MCF 10A (cell line): ENCODE results near the gene PIGZ. TPM values are rescaled to one million over a fixed set of nuclear protein-coding genes. Genes with fewer than 3 reads are reported as not detected.

ENCODE experiments used
- BruUV-seq: library from RNA; stranded (reverse); fragments of 400-500 nt; replicated peaks from 2 replicates; lab custom pipeline; 2021; lab: Mats Ljungman, UMichigan
- CTCF ChIA-PET: fragments of 300-600 bp; sonication (Branson Sonifier 250); formaldehyde crosslinking; extraction: SDS; loops from one replicate; lab custom pipeline; 2021; ENCODE audit warnings: antibody characterized with exemption, inconsistent platforms; lab: Yijun Ruan, JAX
- POLR2A ChIA-PET: fragments of 300-600, 350-650 bp; sonication (Branson Sonifier 250); formaldehyde crosslinking; extraction: SDS; loops from one replicate; lab custom pipeline; 2020; ENCODE audit warnings: antibody characterized with exemption, inconsistent platforms; lab: Yijun Ruan, JAX
- DNase-seq: peaks from one replicate; pipeline ENCODE4 v3.0.0-alpha.2; 2018; ENCODE audit not compliant: unreplicated experiment
- H3K27ac Mint-ChIP-seq: one replicate; pipeline ENCODE4 v1.8.0; 2022; ENCODE audit warnings: mild to moderate bottlenecking, low read depth, mixed read lengths; ENCODE audit not compliant: unreplicated experiment
- H3K27me3 Mint-ChIP-seq: one replicate; pipeline ENCODE4 v1.8.0; 2022; ENCODE audit warnings: mixed read lengths; ENCODE audit not compliant: insufficient read depth, unreplicated experiment
- H3K36me3 Mint-ChIP-seq: one replicate; pipeline ENCODE4 v1.8.0; 2022; ENCODE audit warnings: mild to moderate bottlenecking, moderate library complexity, mixed read lengths; ENCODE audit not compliant: insufficient read depth, unreplicated experiment
- H3K4me1 Mint-ChIP-seq: one replicate; pipeline ENCODE4 v1.8.0; 2022; ENCODE audit warnings: mixed read lengths; ENCODE audit not compliant: insufficient read depth, unreplicated experiment
- H3K4me3 Mint-ChIP-seq: one replicate; pipeline ENCODE4 v1.8.0; 2022; ENCODE audit warnings: mild to moderate bottlenecking, moderate library complexity, mixed read lengths; ENCODE audit not compliant: unreplicated experiment
- H3K9me3 Mint-ChIP-seq: one replicate; pipeline ENCODE4 v1.8.0; 2022; ENCODE audit warnings: mixed read lengths; ENCODE audit not compliant: unreplicated experiment
- CTCF ChIP-seq: fragments of 200-600 bp; IDR thresholded peaks from one replicate; pipeline ENCODE4 v1.8.0; 2022; ENCODE audit warnings: antibody characterized with exemption, mild to moderate bottlenecking; ENCODE audit not compliant: unreplicated experiment
- intact Hi-C: fragments of 100-400 bp; cut with micrococcal nuclease; formaldehyde crosslinking; loops from 2 replicates; pipeline ENCODE4 v1.14.1; 2022
- total RNA-seq: library from RNA; stranded (reverse); gene quantifications from 2 replicates; pipeline ENCODE4 v1.2.3, GENCODE V29; 2022

PIGZ gene
- total RNA-seq, 1 experiment from 2014 or later = 5.2 TPM

- ChIA-PET CTCF (interaction anchor here (0.5 to 1.9 kb wide), 3 partner anchors 20 to 388 kb away, joined by 3 to 7 read pairs (median 3); no protein-coding TSS in a partner anchor), POLR2A (no interaction called here)
- no peak for DNase-seq
- TF ChIP-seq CTCF = no peak
- BruUV-seq = no TSS peak
- H3K27ac Mint-ChIP-seq = no peak overlapping the region
- intact Hi-C loops = no loop called here
- H3K4me1 Mint-ChIP-seq = no peaks in the 10 kb centered on the region
- H3K27me3 Mint-ChIP-seq = no peaks in the 10 kb centered on the region
- H3K4me3 Mint-ChIP-seq = no peak overlapping the region
- H3K36me3 Mint-ChIP-seq = no peaks in the 10 kb centered on the region
- no peaks in the 10 kb centered on the region for H3K9me3 Mint-ChIP-seq
Observed at GRCh38 chr3:197010556-197011351, 42.1 kb upstream of the PIGZ start.

GRCh38 chr3:197009532-197010019 is 40.9 kb upstream of the PIGZ start:
- Mint-ChIP-seq H3K36me3 (no peaks in the 10 kb centered on the region), H3K9me3 (no peaks in the 10 kb centered on the region), H3K27me3 (no peaks in the 10 kb centered on the region), H3K27ac (no peak overlapping the region), H3K4me1 (peaks cover under 1% of the 10 kb centered on the region), H3K4me3 (no peak overlapping the region)
- no peak for TF ChIP-seq CTCF
- BruUV-seq = no TSS peak
- no peak for DNase-seq
- intact Hi-C loops = loop anchor here (10.0 kb wide), 1 partner anchor 505 kb away; no protein-coding TSS in a partner anchor
- CTCF ChIA-PET = interaction anchor here (0.7 to 1.7 kb wide), 2 partner anchors 21 to 389 kb away, joined by 3 to 5 read pairs; no protein-coding TSS in a partner anchor
- POLR2A ChIA-PET = interaction anchor here (0.8 kb wide), 1 partner anchor 22 kb away, joined by 3 read pairs; no protein-coding TSS in a partner anchor

GRCh38 chr3:197008436-197009209 is 40.0 kb upstream of the PIGZ start:
- intact Hi-C loops = loop anchor here (10.0 kb wide), 1 partner anchor 506 kb away; no protein-coding TSS in a partner anchor
- ChIA-PET CTCF (interaction anchor here (1.7 kb wide), 1 partner anchor 22 kb away, joined by 5 read pairs; no protein-coding TSS in a partner anchor), POLR2A (no interaction called here)
- TF ChIP-seq CTCF = no peak
- Mint-ChIP-seq H3K9me3 (no peaks in the 10 kb centered on the region), H3K36me3 (no peaks in the 10 kb centered on the region), H3K27me3 (no peaks in the 10 kb centered on the region), H3K4me1 (peaks cover 10% of the 10 kb centered on the region), H3K4me3 (no peak overlapping the region), H3K27ac (no peak overlapping the region)
- DNase-seq = no peak
- BruUV-seq = no TSS peak

- TF ChIP-seq CTCF = no peak
- intact Hi-C loops = loop anchor here (10.0 kb wide), 1 partner anchor 507 kb away; no protein-coding TSS in a partner anchor
- H3K4me1 Mint-ChIP-seq = peaks cover 10% of the 10 kb centered on the region
- no peaks in the 10 kb centered on the region for H3K9me3 Mint-ChIP-seq
- no peak overlapping the region for H3K4me3 Mint-ChIP-seq
- no peak for DNase-seq
- POLR2A ChIA-PET = no interaction called here
- no peaks in the 10 kb centered on the region for H3K36me3 Mint-ChIP-seq
- no peaks in the 10 kb centered on the region for H3K27me3 Mint-ChIP-seq
- BruUV-seq = no TSS peak
- no peak overlapping the region for H3K27ac Mint-ChIP-seq
- CTCF ChIA-PET = no interaction called here
Observed at GRCh38 chr3:197007953-197008352, 39.3 kb upstream of the PIGZ start.
